HG02610 (cell line): ENCODE results near the gene CRIM1.

Experiments
- ATAC-seq: cut with Tn5 transposase; IDR thresholded peaks from one replicate; pipeline ENCODE4 v1.9.1; 2021; ENCODE audit warnings: mild to moderate bottlenecking, moderate library complexity; ENCODE audit not compliant: unreplicated experiment

CRIM1 gene

GRCh38 chr2:36478999-36479398, 123.4 kb downstream of the CRIM1 start:
- ATAC-seq = no peak

DNA sequence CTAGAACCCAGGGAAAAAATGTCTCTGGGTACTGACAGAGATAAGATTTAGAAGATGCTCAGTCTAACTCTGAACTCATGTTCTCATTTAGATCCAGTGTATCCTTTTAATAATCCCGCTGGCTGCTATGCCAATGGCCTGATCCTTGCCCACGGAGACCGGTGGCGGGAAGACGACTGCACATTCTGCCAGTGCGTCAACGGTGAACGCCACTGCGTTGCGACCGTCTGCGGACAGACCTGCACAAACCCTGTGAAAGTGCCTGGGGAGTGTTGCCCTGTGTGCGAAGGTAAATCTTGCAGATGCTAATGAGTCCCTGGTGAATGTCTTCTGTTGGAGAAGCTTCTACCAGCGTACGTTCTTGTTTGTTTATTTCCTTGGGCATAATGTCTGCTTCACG, 123.8 kb downstream of the CRIM1 start:
- ATAC-seq = no peak

DNA sequence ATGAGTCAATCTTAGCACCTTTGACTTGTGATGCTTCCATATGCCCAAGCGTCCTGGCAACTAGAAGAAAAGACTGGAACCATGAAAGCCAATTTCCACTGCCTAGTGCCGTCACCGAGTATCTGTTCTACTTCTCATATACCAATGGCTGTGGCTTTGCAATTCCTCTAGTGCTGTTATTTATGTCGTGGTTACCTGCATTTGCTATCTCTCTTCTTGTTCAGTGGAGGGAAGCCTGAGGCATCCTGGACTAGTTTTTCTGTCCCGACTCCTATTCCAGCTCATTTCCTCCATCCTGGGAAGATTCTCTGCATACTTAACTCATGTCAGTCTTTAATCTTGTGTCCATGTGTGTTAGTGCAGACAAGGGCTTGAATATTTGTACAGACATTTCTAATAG, 124.5 kb downstream of the CRIM1 start:
- no peak for ATAC-seq

DNA sequence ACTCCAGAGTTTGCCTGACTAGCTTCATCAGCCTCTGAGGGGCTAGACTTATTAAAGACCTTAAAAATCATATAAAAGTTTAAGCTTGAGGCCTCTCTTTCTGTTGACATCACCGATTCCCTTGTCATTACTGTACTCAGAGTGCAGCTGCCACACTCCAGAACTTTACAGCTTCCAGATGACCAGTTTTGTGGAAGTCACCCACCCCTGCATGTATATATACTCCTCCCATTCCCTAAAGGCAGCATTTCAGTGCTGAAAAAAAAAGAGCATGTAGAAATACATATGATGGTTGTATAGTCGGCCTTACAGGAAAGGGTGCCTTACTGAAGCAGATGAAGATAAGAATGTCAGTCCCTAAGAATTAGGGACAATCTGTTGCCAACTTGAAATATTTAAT, 125.1 kb downstream of the CRIM1 start:
- ATAC-seq = no peak

GRCh38 chr2:36481709-36482108, 126.1 kb downstream of the CRIM1 start:
- ATAC-seq = no peak

- no peak for ATAC-seq
These were observed 127.1 kb downstream of the CRIM1 start for GRCh38 chr2:36482576-36483214.

- no peak for ATAC-seq
These were observed 127.7 kb downstream of the CRIM1 start for GRCh38 chr2:36483290-36483689.

GRCh38 chr2:36484454-36484853, 128.9 kb downstream of the CRIM1 start:
- ATAC-seq = no peak

GRCh38 chr2:36485521-36485920, 129.9 kb downstream of the CRIM1 start:
- ATAC-seq = no peak

DNA sequence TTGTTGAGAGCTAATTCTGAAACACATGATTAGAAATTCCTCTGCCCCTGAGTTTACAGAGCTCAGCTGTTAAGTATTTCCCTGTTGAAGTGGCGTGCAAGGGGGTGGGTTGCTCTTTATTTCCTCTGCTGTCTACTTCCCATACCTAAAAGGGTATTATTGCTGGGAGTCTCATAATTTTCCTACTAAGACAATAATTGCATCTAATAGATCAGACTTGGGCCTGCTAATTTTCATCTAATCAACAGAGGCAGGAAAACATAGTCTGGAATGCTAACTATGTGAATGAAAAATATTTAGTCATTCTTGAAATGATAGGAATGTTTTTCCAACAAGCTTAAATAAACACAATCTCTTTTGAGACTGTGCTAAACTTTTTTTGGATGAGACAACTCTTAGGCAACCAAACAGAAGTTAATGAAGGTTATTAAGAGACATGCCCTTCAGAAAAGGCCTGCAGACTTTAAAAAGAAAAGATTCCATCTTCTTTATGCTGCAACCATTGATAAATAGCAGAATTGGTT, 131.0 kb downstream of the CRIM1 start:
- ATAC-seq = no peak

DNA sequence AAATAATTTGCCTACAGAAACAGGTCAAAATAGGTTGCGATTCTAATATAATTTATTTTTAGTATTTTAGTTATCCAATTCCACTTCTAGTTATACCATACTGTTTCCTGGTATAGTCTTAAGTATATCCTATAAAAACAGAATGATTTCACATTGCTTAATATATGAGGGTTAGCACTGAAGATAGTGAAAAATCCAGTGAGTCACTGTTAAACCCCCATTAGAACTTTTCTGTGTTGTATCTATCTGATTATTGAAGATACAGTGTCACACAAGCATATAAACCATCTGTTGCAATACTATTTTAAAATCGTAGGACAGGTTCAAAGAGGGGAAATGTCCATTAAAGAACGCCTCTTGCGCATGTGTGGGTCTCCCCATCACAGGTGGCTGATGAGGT, 132.4 kb downstream of the CRIM1 start:
- no peak for ATAC-seq

DNA sequence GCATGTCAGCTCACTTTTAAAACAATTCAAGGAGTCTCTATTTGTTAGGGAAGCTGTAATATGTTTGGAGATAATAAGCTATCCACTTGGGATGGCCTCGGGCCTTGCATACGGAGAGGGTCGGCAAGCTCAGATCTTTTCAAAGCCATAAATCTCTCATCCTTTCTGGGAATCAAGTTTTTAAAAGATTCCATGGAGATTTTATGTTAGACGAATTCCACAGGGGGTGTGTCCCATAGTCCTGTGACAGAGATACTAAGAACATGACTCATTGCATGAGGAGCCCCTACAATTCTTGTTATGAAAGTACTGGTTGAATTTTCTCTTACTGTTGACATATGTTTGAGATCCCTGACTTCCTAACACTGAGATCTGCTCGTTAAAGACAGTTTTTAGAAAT, 133.7 kb downstream of the CRIM1 start:
- ATAC-seq = no peak

- ATAC-seq = no peak
These were observed 135.2 kb downstream of the CRIM1 start for GRCh38 chr2:36490749-36491148.

DNA sequence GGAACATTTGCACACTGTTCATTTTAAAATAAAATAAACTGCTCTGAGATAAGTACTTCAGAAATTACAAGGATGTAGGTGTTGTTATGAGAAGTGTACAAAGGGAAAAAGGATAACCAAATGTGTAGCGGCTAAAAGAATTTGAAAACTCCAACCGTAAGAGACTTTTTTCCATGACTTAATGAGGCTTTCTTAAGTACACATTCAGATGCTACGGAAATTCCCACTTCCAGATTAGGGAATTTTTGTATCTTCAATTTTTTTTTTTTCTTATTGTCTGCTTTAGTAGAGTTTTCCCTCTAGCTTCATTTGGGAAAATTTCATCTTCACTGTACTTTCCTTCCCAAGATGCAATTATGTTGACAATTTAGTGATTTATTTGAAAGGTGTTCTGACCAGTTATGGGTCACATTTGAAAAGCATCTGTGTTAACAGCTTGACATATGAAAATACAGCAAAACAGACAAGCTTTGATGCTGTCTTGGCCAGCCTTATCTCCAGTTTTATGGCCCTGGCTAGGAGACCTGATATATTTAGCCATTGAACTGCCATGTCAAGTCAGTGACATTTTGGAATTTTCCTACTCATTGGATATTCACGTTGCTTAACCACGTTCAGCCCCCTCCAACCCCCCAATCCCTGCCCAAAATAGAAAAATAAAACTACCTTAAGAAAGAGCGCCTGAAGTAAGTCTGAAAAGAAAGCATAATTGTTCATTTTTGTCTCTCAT, 136.8 kb downstream of the CRIM1 start:
- no peak for ATAC-seq

GRCh38 chr2:36493306-36493705, 137.7 kb downstream of the CRIM1 start:
- ATAC-seq = no peak

DNA sequence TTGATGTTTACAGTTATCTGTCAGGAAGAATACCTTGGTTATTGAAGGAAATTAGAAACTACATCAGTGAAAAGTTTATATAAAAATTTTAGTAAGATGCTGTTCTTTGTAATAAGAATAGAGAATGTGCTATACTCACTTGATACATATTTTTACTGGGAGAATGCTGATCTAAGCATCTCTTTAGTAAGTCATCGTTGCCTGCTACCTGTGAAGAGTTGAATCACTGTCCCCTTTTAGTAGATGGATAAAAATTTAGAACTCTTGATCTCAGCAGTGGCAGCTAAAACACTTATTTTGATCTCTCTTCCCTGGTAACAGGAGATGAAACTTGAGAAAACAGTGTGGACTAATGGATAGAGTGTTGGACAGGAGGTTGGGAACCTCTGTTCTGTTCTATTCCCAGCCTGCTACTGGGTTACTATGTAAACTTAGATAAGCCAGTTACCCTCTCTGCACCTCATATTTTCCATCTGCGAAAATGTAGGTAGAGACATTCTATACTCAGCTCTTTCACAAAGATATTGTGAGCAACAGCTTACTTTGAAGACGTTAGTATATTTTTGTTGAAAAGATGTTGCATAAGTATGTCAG, 142.1 kb downstream of the CRIM1 start:
- no peak for ATAC-seq

DNA sequence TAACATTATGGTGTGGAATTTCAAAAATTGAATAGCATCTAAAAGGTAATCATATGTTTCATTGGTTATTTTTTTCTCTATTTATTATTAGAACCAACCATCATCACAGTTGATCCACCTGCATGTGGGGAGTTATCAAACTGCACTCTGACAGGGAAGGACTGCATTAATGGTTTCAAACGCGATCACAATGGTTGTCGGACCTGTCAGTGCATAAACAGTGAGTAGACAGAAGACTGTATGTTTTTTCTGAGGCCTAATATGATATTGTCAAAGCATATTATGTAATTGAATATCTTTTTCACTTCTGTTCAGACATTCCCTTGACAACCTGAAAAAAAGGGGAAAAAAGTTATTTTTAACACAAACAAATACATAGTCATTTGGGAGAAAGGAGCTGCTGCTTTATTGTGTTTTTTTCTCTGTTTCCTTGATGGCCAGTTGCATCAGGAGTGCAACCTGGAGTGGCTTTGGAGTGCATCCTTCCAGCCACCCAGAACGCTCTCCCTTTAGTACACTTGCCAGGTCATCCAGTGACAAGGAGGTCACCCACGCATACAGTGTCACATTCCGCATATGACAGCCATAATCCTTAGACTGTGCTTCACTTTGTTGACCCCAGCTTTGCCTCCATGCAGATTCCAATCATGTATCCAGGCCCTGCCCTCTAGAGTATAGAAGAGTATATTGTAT, 143.7 kb downstream of the CRIM1 start:
- no peak for ATAC-seq

DNA sequence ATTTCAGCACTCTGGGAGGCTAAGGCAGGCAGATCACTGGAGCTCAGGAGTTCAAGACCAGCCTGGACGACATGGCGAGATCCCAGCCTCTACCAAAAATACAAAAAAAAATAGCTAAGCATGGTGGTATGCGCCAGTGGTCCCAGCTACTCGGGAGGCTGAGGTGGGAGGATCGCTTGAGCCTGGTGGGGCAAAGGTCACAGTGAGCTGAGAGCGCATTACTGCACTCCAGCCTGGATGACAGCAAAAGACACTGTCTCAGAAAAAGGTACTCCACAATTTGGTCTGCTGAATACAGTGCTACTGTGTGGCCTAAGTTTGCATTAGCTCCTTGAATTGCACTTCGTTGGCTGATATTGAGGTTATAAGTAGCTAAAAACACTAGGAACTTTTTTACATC, 144.5 kb downstream of the CRIM1 start:
- ATAC-seq = no peak

- ATAC-seq = no peak
These were observed 146.5 kb downstream of the CRIM1 start for GRCh38 chr2:36502081-36502480.

GRCh38 chr2:36507408-36507812, 151.8 kb downstream of the CRIM1 start:
- ATAC-seq = peak; percentile 89

GRCh38 chr2:36509075-36509474, 153.5 kb downstream of the CRIM1 start:
- no peak for ATAC-seq
